ENCODE results near the gene NDUFB10.

Gene NDUFB10

GRCh38 chr16:2009791-2010510 is 50.6 kb downstream of the NDUFB10 start, which contains the start of gene ZNF598:
Gene ZNF598 (minus strand): TSS chr16:2009821.
- Histone ChIP-seq H3K27ac (ENCODE audit: low read depth, low read length, poor library complexity, severe bottlenecking) (peak within 1 kb of the TSS; percentile 53), H3K4me3 (ENCODE audit: low read depth, low read length, poor library complexity, severe bottlenecking) (peak within 1 kb of the TSS; percentile 99), H3K9me3 (ENCODE audit: low read length) (no peaks in the 10 kb centered on the region), H3K4me1 (ENCODE audit: insufficient read depth, low read length, severe bottlenecking) (peaks cover 49% of the 10 kb centered on the region), H3K36me3 (ENCODE audit: insufficient read depth, low read length) (0 out of 2 replicates have a peak, but pooled peaks cover 6% of the 10 kb centered on the region), H3K9ac (ENCODE audit: low read length) (peak within 1 kb of the TSS; percentile 99), H3K79me2 (ENCODE audit: insufficient read depth, low read length) (peaks cover 11% of the 10 kb centered on the region), H3K27me3 (ENCODE audit: insufficient read depth, low read length) (no peaks in the 10 kb centered on the region), H3K4me2 (ENCODE audit: low read length) (peak within 1 kb of the TSS; percentile 98), H4K20me1 (ENCODE audit: insufficient read depth, low read length) (no peaks in the 10 kb centered on the region), H3F3A (ENCODE audit: insufficient read depth, low read length) (no peaks in the 10 kb centered on the region), H3K9me2 (ENCODE audit: low read depth, low read length) (no peaks in the 10 kb centered on the region), H2AFZ (ENCODE audit: low read length) (peak within 1 kb of the TSS; percentile 5; the same call in 1 of the 2 replicates)
- no peak for TF ChIP-seq EZH2 (IDR thresholded peaks at IDR 0.05; ENCODE audit: borderline replicate concordance, low read length)
- no peak for TF ChIP-seq CTCF (IDR thresholded peaks at IDR 0.05; ENCODE audit: low read length)
